ENCODE data around the gene TSHZ2.
"Not testable (repeated sequence)": the region's sequence is repeated elsewhere in the genome, so short reads cannot be mapped to it uniquely, and the experiment has no call there.

The TSHZ2 gene

DNA sequence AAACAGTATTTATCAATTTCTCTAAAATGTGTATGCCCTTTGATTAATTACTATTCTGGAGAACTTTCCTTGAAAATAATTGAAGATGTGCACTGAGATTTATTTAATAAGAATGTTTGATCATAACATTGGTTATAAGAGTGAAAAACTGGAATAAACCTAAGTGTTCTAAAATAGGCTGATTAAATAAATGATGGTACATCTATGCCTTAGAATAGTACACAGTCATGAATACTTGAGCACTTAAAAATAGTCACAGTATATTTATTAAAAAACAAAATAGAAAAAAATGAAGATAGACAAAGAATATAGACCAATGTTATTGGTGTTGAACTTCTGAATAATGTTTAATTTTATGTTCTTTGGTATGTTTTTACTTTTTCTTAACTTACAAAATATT lies 528.5 kb downstream of the TSHZ2 start:
- no peak for DNase-seq (ENCODE audit: extremely low read depth, low read depth)

GRCh38 chr20:53502820-53503219 lies 530.7 kb downstream of the TSHZ2 start:
- TF ChIP-seq CTCF (IDR thresholded peaks at IDR 0.05; ENCODE audit: low read depth, low read length, missing control alignments): no peak
- no peak overlapping the region for H3K4me3 ChIP-seq (replicated peaks; ENCODE audit: low read depth, low read length)
- no peak for DNase-seq (ENCODE audit: extremely low read depth, low read depth)

More for the DNA sequence above, 528.5 kb downstream of the TSHZ2 start:
- TF ChIP-seq CTCF (IDR thresholded peaks at IDR 0.05; ENCODE audit: low read depth, low read length, missing control alignments): no peak
- H3K4me3 ChIP-seq (replicated peaks; ENCODE audit: low read depth, low read length): no peak overlapping the region

DNA sequence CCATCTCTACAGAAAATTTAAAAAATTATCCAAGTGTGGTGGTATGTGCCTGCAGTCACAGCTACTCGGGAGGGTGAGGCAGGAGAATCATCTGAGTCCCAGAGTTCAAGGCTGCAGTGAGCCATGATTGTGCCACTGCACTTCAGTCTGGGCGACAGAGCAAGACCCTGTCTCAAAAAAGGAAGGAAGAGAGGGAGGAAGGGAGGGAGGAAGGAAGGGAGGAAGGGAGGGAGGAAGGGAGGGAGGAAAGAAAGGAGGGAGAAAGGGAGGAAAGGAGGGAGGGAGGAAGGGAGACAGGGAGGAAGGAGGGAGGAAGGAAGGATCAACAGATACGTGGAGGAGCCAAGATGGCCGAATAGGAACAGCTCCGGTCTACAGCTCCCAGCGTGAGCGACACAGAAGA lies 531.4 kb downstream of the TSHZ2 start:
- no peak overlapping the region for H3K4me3 ChIP-seq (replicated peaks; ENCODE audit: low read depth, low read length)
- DNase-seq (ENCODE audit: extremely low read depth, low read depth): no peak
- TF ChIP-seq CTCF (IDR thresholded peaks at IDR 0.05; ENCODE audit: low read depth, low read length, missing control alignments): no peak

DNA sequence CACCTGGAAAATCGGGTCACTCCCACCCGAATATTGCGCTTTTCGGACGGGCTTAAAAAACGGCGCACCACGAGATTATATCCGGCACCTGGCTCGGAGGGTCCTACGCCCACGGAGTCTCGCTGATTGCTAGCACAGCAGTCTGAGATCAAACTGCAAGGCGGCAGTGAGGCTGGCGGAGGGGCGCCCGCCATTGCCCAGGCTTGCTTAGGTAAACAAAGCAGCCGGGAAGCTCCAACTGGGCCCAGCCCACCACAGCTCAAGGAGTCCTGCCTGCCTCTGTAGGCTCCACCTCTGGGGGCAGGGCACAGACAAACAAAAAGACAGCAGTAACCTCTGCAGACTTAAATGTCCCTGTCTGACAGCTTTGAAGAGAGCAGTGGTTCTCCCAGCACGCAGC lies 531.9 kb downstream of the TSHZ2 start:
- not testable (repeated sequence) for DNase-seq (ENCODE audit: extremely low read depth, low read depth); H3K4me3 ChIP-seq (replicated peaks; ENCODE audit: low read depth, low read length)

- no peak for TF ChIP-seq CTCF (IDR thresholded peaks at IDR 0.05; ENCODE audit: low read depth, low read length, missing control alignments)
- H3K4me3 ChIP-seq (replicated peaks; ENCODE audit: low read depth, low read length): no peak overlapping the region
- DNase-seq (ENCODE audit: extremely low read depth, low read depth): no peak
Measured at GRCh38 chr20:53510262-53510661, 538.1 kb downstream of the TSHZ2 start.

DNA sequence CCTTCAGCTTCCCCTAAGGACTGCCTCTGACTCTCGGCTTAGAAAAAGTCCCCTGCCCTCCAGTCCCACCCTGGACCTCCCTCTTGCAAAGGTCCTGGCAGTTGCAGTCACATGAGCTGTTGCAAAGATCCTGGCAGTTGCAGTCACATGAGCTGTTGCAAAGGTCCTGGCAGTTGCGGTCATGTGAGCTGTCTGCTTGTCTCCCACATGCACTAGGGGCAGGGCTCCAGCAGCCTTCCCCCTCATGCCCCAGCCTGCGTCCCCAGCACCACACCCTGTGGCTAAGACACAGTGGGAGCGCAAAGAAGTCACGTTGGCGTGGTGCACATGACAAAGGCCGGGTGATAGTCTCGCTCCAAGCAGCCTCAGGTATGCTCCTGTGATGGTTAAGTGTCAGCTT lies 538.5 kb downstream of the TSHZ2 start:
- no peak for TF ChIP-seq CTCF (IDR thresholded peaks at IDR 0.05; ENCODE audit: low read depth, low read length, missing control alignments)
- DNase-seq (ENCODE audit: extremely low read depth, low read depth): no peak
- H3K4me3 ChIP-seq (replicated peaks; ENCODE audit: low read depth, low read length): no peak overlapping the region

GRCh38 chr20:53512076-53512475 lies 539.9 kb downstream of the TSHZ2 start:
- no peak for TF ChIP-seq CTCF (IDR thresholded peaks at IDR 0.05; ENCODE audit: low read depth, low read length, missing control alignments)
- DNase-seq (ENCODE audit: extremely low read depth, low read depth): no peak
- no peak overlapping the region for H3K4me3 ChIP-seq (replicated peaks; ENCODE audit: low read depth, low read length)
